ENCODE results near the gene ERH. TPM values are rescaled to one million over a fixed set of nuclear protein-coding genes. Genes with fewer than 3 reads are reported as not detected.

Gene ERH
- total and polyA plus RNA-seq, 4 experiments from 2014 or later, result 44.6 to 135 (median 90.6) TPM

GRCh38 chr14:69375722-69376121 is 22.4 kb downstream of the ERH start:
- H3K4me1 ChIP-seq (ENCODE audit: insufficient read depth, low read length), result no peaks in the 10 kb centered on the region
- CTCF ChIA-PET (ENCODE audit: partially characterized antibody), result no interaction called here
- no peak overlapping the region for H3K27ac ChIP-seq (ENCODE audit: low read depth, low read length)
- no peak overlapping the region for H3K4me3 ChIP-seq (ENCODE audit: low read length in 2 of 2)
- Mint-ChIP-seq H3K27ac (peak overlapping the region in 1 of 7 donors; percentile 37), H3K27me3 (no peaks in the 10 kb centered on the region), H3K36me3 (peaks cover 50 to 52% of the 10 kb centered on the region in 2 donors), H3K9me3 (peaks cover 0 to 2% (median 0%) of the 10 kb centered on the region in 8 donors), H3K4me3 (no peak overlapping the region), H3K4me1 (peaks cover 0 to 5% (median 2%) of the 10 kb centered on the region in 4 donors)
- no peak for DNase-seq
- POLR2A ChIA-PET (ENCODE audit: partially characterized antibody), result no interaction called here
- H3K9me3 ChIP-seq (ENCODE audit: control insufficient read depth in 1 of 2, low read length in 2 of 2), result no peaks in the 10 kb centered on the region
- H3K36me3 ChIP-seq (ENCODE audit: insufficient read depth, low read length), result peaks cover 8% of the 10 kb centered on the region
- H3K27me3 ChIP-seq (ENCODE audit: insufficient read depth, low read length), result no peaks in the 10 kb centered on the region
- intact Hi-C loops (cut with micrococcal nuclease), result no loop called here

DNA sequence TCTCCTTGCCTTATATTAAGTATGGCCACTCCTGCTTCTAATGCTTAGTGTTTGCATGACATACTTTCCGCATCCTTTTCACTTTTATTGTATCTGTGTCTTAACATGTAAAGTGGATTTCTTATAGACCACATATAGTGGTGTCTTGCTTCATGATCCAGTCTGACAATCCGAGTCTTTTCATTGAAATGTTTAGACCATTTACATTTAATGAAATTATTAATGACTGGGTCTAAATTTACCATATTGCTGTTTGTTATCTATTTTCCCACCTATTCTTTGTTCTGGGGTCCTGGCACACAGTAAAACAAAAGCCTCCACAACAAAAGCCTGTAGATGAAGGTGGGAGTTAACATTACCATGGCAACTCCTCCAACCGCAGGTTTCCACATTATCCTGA is 22.9 kb downstream of the ERH start:
- intact Hi-C loops (cut with micrococcal nuclease), result no loop called here
- peaks cover 45 to 48% of the 10 kb centered on the region in 2 donors for H3K36me3 Mint-ChIP-seq
- H3K27me3 Mint-ChIP-seq, result no peaks in the 10 kb centered on the region
- POLR2A ChIA-PET (ENCODE audit: partially characterized antibody), result no interaction called here
- CTCF ChIA-PET (ENCODE audit: partially characterized antibody), result no interaction called here
- H3K4me1 ChIP-seq (ENCODE audit: insufficient read depth, low read length), result no peaks in the 10 kb centered on the region
- DNase-seq, result no peak
- no peaks in the 10 kb centered on the region for H3K27me3 ChIP-seq (ENCODE audit: insufficient read depth, low read length)
- no peak overlapping the region for H3K4me3 ChIP-seq (ENCODE audit: low read length in 2 of 2)
- H3K4me1 Mint-ChIP-seq, result peaks cover 0 to 5% (median 1%) of the 10 kb centered on the region in 4 donors
- H3K27ac Mint-ChIP-seq, result no peak overlapping the region
- H3K36me3 ChIP-seq (ENCODE audit: insufficient read depth, low read length), result peaks cover 8% of the 10 kb centered on the region
- H3K9me3 Mint-ChIP-seq, result peaks cover 0 to 2% (median 0%) of the 10 kb centered on the region in 8 donors
- no peak overlapping the region for H3K4me3 Mint-ChIP-seq
- H3K27ac ChIP-seq (ENCODE audit: low read depth, low read length), result no peak overlapping the region
- H3K9me3 ChIP-seq (ENCODE audit: control insufficient read depth in 1 of 2, low read length in 2 of 2), result no peaks in the 10 kb centered on the region

- no peak overlapping the region for H3K27ac ChIP-seq (ENCODE audit: low read depth, low read length)
- CTCF ChIA-PET (ENCODE audit: partially characterized antibody), result no interaction called here
- H3K4me3 ChIP-seq (ENCODE audit: low read length in 2 of 2), result no peak overlapping the region
- Mint-ChIP-seq H3K9me3 (peaks cover 0 to 2% (median 0%) of the 10 kb centered on the region in 8 donors), H3K4me1 (peaks cover 0 to 5% (median 0%) of the 10 kb centered on the region in 4 donors), H3K27ac (no peak overlapping the region), H3K27me3 (no peaks in the 10 kb centered on the region), H3K36me3 (peaks cover 39 to 42% of the 10 kb centered on the region in 2 donors), H3K4me3 (no peak overlapping the region)
- POLR2A ChIA-PET (ENCODE audit: partially characterized antibody), result no interaction called here
- no peaks in the 10 kb centered on the region for H3K4me1 ChIP-seq (ENCODE audit: insufficient read depth, low read length)
- no peaks in the 10 kb centered on the region for H3K27me3 ChIP-seq (ENCODE audit: insufficient read depth, low read length)
- H3K9me3 ChIP-seq (ENCODE audit: control insufficient read depth in 1 of 2, low read length in 2 of 2), result no peaks in the 10 kb centered on the region
- intact Hi-C loops (cut with micrococcal nuclease), result no loop called here
- H3K36me3 ChIP-seq (ENCODE audit: insufficient read depth, low read length), result peaks cover 1% of the 10 kb centered on the region
- no peak for DNase-seq
Measured at GRCh38 chr14:69374235-69374634, 23.9 kb downstream of the ERH start.

DNA sequence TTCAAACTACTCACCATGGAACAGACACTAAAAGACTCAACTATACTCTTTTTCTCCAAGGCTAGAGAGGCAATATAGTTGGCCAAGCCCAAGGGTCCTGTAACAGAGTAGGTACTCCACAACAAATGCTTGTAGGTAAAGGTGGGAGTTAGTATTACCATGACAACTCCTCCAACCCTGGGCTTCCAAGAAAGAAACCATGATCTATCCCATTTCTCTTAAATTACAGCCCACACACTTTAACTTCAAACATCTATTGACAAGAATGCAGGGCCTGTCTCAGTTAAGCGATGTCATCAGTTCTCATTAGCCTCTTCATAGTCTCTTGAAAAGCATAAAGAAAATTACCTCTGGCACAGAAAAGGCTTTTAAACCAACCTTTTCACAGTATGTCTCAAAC is 25.0 kb downstream of the ERH start:
- peaks cover 0 to 5% (median 0%) of the 10 kb centered on the region in 4 donors for H3K4me1 Mint-ChIP-seq
- Histone ChIP-seq H3K4me1 (ENCODE audit: insufficient read depth, low read length) (no peaks in the 10 kb centered on the region), H3K4me3 (ENCODE audit: low read length in 2 of 2) (no peak overlapping the region), H3K27ac (ENCODE audit: low read depth, low read length) (no peak overlapping the region), H3K9me3 (ENCODE audit: control insufficient read depth in 1 of 2, low read length in 2 of 2) (no peaks in the 10 kb centered on the region), H3K36me3 (ENCODE audit: insufficient read depth, low read length) (no peaks in the 10 kb centered on the region), H3K27me3 (ENCODE audit: insufficient read depth, low read length) (no peaks in the 10 kb centered on the region)
- peaks cover 33 to 35% of the 10 kb centered on the region in 2 donors for H3K36me3 Mint-ChIP-seq
- peaks cover 0 to 2% (median 0%) of the 10 kb centered on the region in 8 donors for H3K9me3 Mint-ChIP-seq
- H3K27ac Mint-ChIP-seq, result peak overlapping the region in 1 of 7 donors; percentile 14
- no peak for DNase-seq
- no peaks in the 10 kb centered on the region for H3K27me3 Mint-ChIP-seq
- ChIA-PET POLR2A (ENCODE audit: partially characterized antibody) (no interaction called here), CTCF (ENCODE audit: partially characterized antibody) (no interaction called here)
- intact Hi-C loops (cut with micrococcal nuclease), result no loop called here
- H3K4me3 Mint-ChIP-seq, result no peak overlapping the region

DNA sequence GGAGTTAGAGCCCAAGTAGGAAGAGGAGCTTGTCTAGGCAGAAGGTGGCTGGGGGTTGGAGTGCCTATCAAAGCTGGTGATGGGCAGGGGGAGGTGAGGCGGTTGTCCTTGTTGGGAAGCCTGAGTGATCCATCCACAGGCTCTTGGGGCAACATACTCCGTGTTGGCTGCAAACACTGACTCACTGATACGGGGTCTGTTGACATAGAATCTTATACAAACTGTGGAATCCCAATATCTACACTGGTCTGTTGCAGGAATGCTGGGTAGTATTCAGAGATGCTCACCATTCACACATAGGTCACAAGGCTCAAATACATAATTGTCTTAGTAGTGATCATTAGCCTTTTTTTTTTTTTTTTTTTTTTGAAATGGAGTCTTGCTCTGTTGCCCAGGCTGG is 26.0 kb downstream of the ERH start:
- peaks cover 29 to 31% of the 10 kb centered on the region in 2 donors for H3K36me3 Mint-ChIP-seq
- H3K4me1 ChIP-seq (ENCODE audit: insufficient read depth, low read length), result no peaks in the 10 kb centered on the region
- ChIA-PET POLR2A (ENCODE audit: partially characterized antibody) (no interaction called here), CTCF (ENCODE audit: partially characterized antibody) (no interaction called here)
- H3K27ac ChIP-seq (ENCODE audit: low read depth, low read length), result no peak overlapping the region
- no peaks in the 10 kb centered on the region for H3K36me3 ChIP-seq (ENCODE audit: insufficient read depth, low read length)
- DNase-seq, result no peak
- H3K27me3 Mint-ChIP-seq, result no peaks in the 10 kb centered on the region
- H3K9me3 Mint-ChIP-seq, result peaks cover 0 to 2% (median 0%) of the 10 kb centered on the region in 8 donors
- peaks cover 0 to 4% (median 0%) of the 10 kb centered on the region in 4 donors for H3K4me1 Mint-ChIP-seq
- intact Hi-C loops (cut with micrococcal nuclease), result no loop called here
- no peak overlapping the region for H3K4me3 Mint-ChIP-seq
- H3K27ac Mint-ChIP-seq, result no peak overlapping the region
- H3K27me3 ChIP-seq (ENCODE audit: insufficient read depth, low read length), result no peaks in the 10 kb centered on the region
- H3K9me3 ChIP-seq (ENCODE audit: control insufficient read depth in 1 of 2, low read length in 2 of 2), result no peaks in the 10 kb centered on the region
- H3K4me3 ChIP-seq (ENCODE audit: low read length in 2 of 2), result no peak overlapping the region

GRCh38 chr14:69370061-69370460 is 28.0 kb downstream of the ERH start:
- Histone ChIP-seq H3K4me3 (ENCODE audit: low read length in 2 of 2) (no peak overlapping the region), H3K27ac (ENCODE audit: low read depth, low read length) (no peak overlapping the region), H3K9me3 (ENCODE audit: control insufficient read depth in 1 of 2, low read length in 2 of 2) (no peaks in the 10 kb centered on the region), H3K4me1 (ENCODE audit: insufficient read depth, low read length) (no peaks in the 10 kb centered on the region), H3K27me3 (ENCODE audit: insufficient read depth, low read length) (no peaks in the 10 kb centered on the region), H3K36me3 (ENCODE audit: insufficient read depth, low read length) (no peaks in the 10 kb centered on the region)
- Mint-ChIP-seq H3K27me3 (no peaks in the 10 kb centered on the region), H3K4me3 (no peak overlapping the region), H3K27ac (no peak overlapping the region), H3K36me3 (peaks cover 10% of the 10 kb centered on the region in 2 donors), H3K4me1 (peaks cover 0 to 4% (median 0%) of the 10 kb centered on the region in 4 donors), H3K9me3 (no peaks in the 10 kb centered on the region)
- POLR2A ChIA-PET (ENCODE audit: partially characterized antibody), result no interaction called here
- CTCF ChIA-PET (ENCODE audit: partially characterized antibody), result no interaction called here
- intact Hi-C loops (cut with micrococcal nuclease), result no loop called here
- no peak for DNase-seq

DNA sequence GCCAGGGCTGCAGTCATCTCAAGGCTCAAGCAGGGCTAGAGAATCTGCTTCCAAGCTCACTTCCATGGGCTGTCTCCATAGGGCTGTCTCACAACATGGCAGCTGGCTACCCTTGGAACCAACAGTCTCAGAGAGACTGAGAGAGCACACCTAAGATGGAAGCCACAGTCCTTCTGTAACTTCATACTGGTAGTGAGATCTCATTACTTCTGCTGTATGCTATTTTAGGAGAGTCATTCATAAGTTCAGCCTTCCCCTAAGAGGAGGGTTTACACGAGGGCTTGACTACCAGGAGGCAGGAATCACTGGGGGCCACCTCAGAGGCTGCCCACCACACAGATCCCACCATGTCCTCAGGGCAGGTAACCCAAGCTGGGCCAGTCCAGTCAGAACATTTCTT is 29.7 kb downstream of the ERH start:
- no peaks in the 10 kb centered on the region for H3K9me3 Mint-ChIP-seq
- CTCF ChIA-PET (ENCODE audit: partially characterized antibody), result no interaction called here

DNA sequence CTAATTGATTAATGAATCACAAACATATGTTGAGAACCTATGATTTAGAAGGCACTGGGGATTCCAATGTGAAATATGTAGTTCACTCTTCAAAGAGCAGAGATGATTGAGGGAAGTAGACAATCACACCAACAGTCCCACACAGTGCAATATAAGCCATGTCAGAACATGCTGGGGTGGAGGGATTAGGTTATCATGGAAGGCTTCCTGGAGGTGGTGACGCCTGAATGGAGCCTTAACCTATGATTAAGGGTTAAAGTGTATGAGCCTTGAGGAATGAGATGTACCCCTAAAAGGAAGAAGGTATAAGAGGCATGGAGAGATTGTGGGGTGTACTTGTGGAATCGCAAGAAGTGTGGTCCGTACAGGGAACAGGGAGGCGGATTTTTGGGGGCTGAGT is 31.3 kb downstream of the ERH start:
- Mint-ChIP-seq H3K9me3 (no peaks in the 10 kb centered on the region), H3K36me3 (no peaks in the 10 kb centered on the region), H3K4me1 (no peaks in the 10 kb centered on the region), H3K27me3 (no peaks in the 10 kb centered on the region), H3K4me3 (no peak overlapping the region), H3K27ac (no peak overlapping the region)
- intact Hi-C loops (cut with micrococcal nuclease), result no loop called here
- H3K4me3 ChIP-seq (ENCODE audit: low read length in 2 of 2), result no peak overlapping the region
- H3K27me3 ChIP-seq (ENCODE audit: insufficient read depth, low read length), result no peaks in the 10 kb centered on the region
- POLR2A ChIA-PET (ENCODE audit: partially characterized antibody), result no interaction called here
- no peaks in the 10 kb centered on the region for H3K9me3 ChIP-seq (ENCODE audit: control insufficient read depth in 1 of 2, low read length in 2 of 2)
- H3K4me1 ChIP-seq (ENCODE audit: insufficient read depth, low read length), result no peaks in the 10 kb centered on the region
- H3K27ac ChIP-seq (ENCODE audit: low read depth, low read length), result no peak overlapping the region
- H3K36me3 ChIP-seq (ENCODE audit: insufficient read depth, low read length), result no peaks in the 10 kb centered on the region
- no peak for DNase-seq
- CTCF ChIA-PET (ENCODE audit: partially characterized antibody), result no interaction called here

More for the DNA sequence above, 29.7 kb downstream of the ERH start:
- POLR2A ChIA-PET (ENCODE audit: partially characterized antibody), result interaction anchor here (0.9 kb wide), 1 partner anchor 8 kb away, joined by 4 read pairs; no protein-coding TSS in a partner anchor
- Histone ChIP-seq H3K36me3 (ENCODE audit: insufficient read depth, low read length) (no peaks in the 10 kb centered on the region), H3K27me3 (ENCODE audit: insufficient read depth, low read length) (no peaks in the 10 kb centered on the region), H3K4me3 (ENCODE audit: low read length in 2 of 2) (no peak overlapping the region), H3K9me3 (ENCODE audit: control insufficient read depth in 1 of 2, low read length in 2 of 2) (no peaks in the 10 kb centered on the region), H3K27ac (ENCODE audit: low read depth, low read length) (no peak overlapping the region), H3K4me1 (ENCODE audit: insufficient read depth, low read length) (no peaks in the 10 kb centered on the region)
- intact Hi-C loops (cut with micrococcal nuclease), result no loop called here
- Mint-ChIP-seq H3K27me3 (no peaks in the 10 kb centered on the region), H3K4me3 (no peak overlapping the region), H3K36me3 (peaks cover 7 to 9% of the 10 kb centered on the region in 2 donors), H3K4me1 (no peaks in the 10 kb centered on the region), H3K27ac (no peak overlapping the region)
- no peak for DNase-seq
